Activated T-helper 2 cell treated with anti-CD3 and anti-CD28 coated beads, Interferon-gamma antibody, Interleukin-2, Interleukin-4, amounts not matched to agents 10 μg/mL and 5 μg/mL and 100 μg/mL, durations not matched to agents 14 hours and 24 hours and 36 hours (primary cell): ENCODE results near the gene CD14. TPM values are rescaled to one million over a fixed set of nuclear protein-coding genes. Genes with fewer than 3 reads are reported as not detected.

Experiments
- total RNA-seq: library from RNA; stranded (reverse); gene quantifications from 2 replicates; pipeline ENCODE4 v1.2.3, GENCODE V29; 2022

Gene CD14
- total RNA-seq, 1 donor from 2014 or later = 0.39 TPM

Other genes starting within 250 kb of the CD14 start
- gene ANKHD1, start 231.3 kb downstream of the CD14 start, total RNA-seq = 119 and 120 TPM in 2 replicates
- gene EIF4EBP3, start 85.5 kb downstream of the CD14 start, total RNA-seq = 9.2 and 15.0 TPM in 2 replicates
- 45.9 and 48.2 TPM in 2 replicates for gene SRA1, start 75.7 kb downstream of the CD14 start, total RNA-seq
- gene APBB3, start 68.6 kb downstream of the CD14 start, total RNA-seq = 15.1 and 17.9 TPM in 2 replicates
- gene SLC35A4, start 68.3 kb downstream of the CD14 start, total RNA-seq = 91.9 and 97.3 TPM in 2 replicates
- 40.2 and 40.7 TPM in 2 replicates for gene TMCO6, start 6.3 kb upstream of the CD14 start, total RNA-seq
- 63.0 and 65.6 TPM in 2 replicates for gene NDUFA2, start 14.5 kb upstream of the CD14 start, total RNA-seq
- gene IK, start 14.7 kb upstream of the CD14 start, total RNA-seq = 111 and 119 TPM in 2 replicates
- gene WDR55, start 31.7 kb upstream of the CD14 start, total RNA-seq = 39.1 and 40.0 TPM in 2 replicates
- gene DND1, start 40.4 kb upstream of the CD14 start, total RNA-seq = 3.2 and 3.5 TPM in 2 replicates
- 107 and 110 TPM in 2 replicates for gene HARS1, start 58.2 kb upstream of the CD14 start, total RNA-seq
- gene HARS2, start 58.3 kb upstream of the CD14 start, total RNA-seq = 28.0 and 30.1 TPM in 2 replicates
- gene ZMAT2, start 67.3 kb upstream of the CD14 start, total RNA-seq = 53.4 and 53.9 TPM in 2 replicates
- gene PCDHA1, start 153.0 kb upstream of the CD14 start, total RNA-seq = 0.07 TPM in 1 of 2 replicates, not detected in the other
- gene PCDHA2, start 161.7 kb upstream of the CD14 start, total RNA-seq = not detected in 2 replicates
- not detected in 2 replicates for gene PCDHA3, start 167.9 kb upstream of the CD14 start, total RNA-seq
- not detected in 2 replicates for gene PCDHA4, start 173.9 kb upstream of the CD14 start, total RNA-seq
- gene PCDHA5, start 188.4 kb upstream of the CD14 start, total RNA-seq = not detected in 2 replicates
- not detected in 2 replicates for gene PCDHA6, start 194.8 kb upstream of the CD14 start, total RNA-seq
- not detected in 2 replicates for gene PCDHA7, start 201.1 kb upstream of the CD14 start, total RNA-seq
- not detected in 2 replicates for gene PCDHA8, start 208.0 kb upstream of the CD14 start, total RNA-seq
- gene PCDHA9, start 215.2 kb upstream of the CD14 start, total RNA-seq = not detected in 2 replicates
- not detected in 2 replicates for gene PCDHA10, start 222.7 kb upstream of the CD14 start, total RNA-seq
- not detected in 2 replicates for gene PCDHA11, start 235.8 kb upstream of the CD14 start, total RNA-seq
- not detected in 2 replicates for gene PCDHA12, start 242.1 kb upstream of the CD14 start, total RNA-seq
- gene PCDHA13, start 248.9 kb upstream of the CD14 start, total RNA-seq = not detected in 2 replicates